ENCODE results near the gene TMEM161B.

The TMEM161B gene

GRCh38 chr5:88287302-88287701 lies 18.7 kb upstream of the TMEM161B start:
- Histone ChIP-seq H3K9ac (ENCODE audit: low read length) (no peak overlapping the region), H4K20me1 (ENCODE audit: low read depth, low read length) (no peaks in the 10 kb centered on the region), H3K36me3 (ENCODE audit: low read length) (peaks cover 17% of the 10 kb centered on the region; the same call in 1 of the 2 replicates), H3K9me2 (replicated peaks; ENCODE audit: insufficient read depth, low read length) (no peaks in the 10 kb centered on the region), H3K27ac (ENCODE audit: low read depth, low read length) (no peak overlapping the region), H3K79me2 (ENCODE audit: insufficient read depth, low read length) (no peaks in the 10 kb centered on the region), H3K9me3 (ENCODE audit: insufficient read depth, low read length) (no peaks in the 10 kb centered on the region), H3F3A (ENCODE audit: insufficient read depth) (no peaks in the 10 kb centered on the region), H3K4me2 (ENCODE audit: low read depth, low read length, poor library complexity, severe bottlenecking) (no peak overlapping the region), H3K27me3 (ENCODE audit: low read length) (no peaks in the 10 kb centered on the region), H3K4me3 (ENCODE audit: insufficient read depth, low read length, poor library complexity, severe bottlenecking) (no peak overlapping the region), H2AFZ (ENCODE audit: low read depth, low read length, severe bottlenecking) (no peak overlapping the region)
- TF ChIP-seq EZH2phosphoT487 (conservative IDR thresholded peaks at IDR 0.05; ENCODE audit: low read length), result no peak
- TF ChIP-seq, protein P1, sequence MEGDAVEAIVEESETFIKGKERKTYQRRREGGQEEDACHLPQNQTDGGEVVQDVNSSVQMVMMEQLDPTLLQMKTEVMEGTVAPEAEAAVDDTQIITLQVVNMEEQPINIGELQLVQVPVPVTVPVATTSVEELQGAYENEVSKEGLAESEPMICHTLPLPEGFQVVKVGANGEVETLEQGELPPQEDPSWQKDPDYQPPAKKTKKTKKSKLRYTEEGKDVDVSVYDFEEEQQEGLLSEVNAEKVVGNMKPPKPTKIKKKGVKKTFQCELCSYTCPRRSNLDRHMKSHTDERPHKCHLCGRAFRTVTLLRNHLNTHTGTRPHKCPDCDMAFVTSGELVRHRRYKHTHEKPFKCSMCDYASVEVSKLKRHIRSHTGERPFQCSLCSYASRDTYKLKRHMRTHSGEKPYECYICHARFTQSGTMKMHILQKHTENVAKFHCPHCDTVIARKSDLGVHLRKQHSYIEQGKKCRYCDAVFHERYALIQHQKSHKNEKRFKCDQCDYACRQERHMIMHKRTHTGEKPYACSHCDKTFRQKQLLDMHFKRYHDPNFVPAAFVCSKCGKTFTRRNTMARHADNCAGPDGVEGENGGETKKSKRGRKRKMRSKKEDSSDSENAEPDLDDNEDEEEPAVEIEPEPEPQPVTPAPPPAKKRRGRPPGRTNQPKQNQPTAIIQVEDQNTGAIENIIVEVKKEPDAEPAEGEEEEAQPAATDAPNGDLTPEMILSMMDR (IDR thresholded peaks at IDR 0.05; ENCODE audit: insufficient read depth, low read length, poor library complexity, severe bottlenecking), result no peak

GRCh38 chr5:88283690-88284089 lies 15.0 kb upstream of the TMEM161B start:
- Histone ChIP-seq H2AFZ (ENCODE audit: low read depth, low read length, severe bottlenecking) (no peak overlapping the region), H3K36me3 (ENCODE audit: low read length) (peaks cover 17% of the 10 kb centered on the region; the same call in 1 of the 2 replicates), H3K9ac (ENCODE audit: low read length) (no peak overlapping the region), H3K27ac (ENCODE audit: low read depth, low read length) (no peak overlapping the region), H3K4me2 (ENCODE audit: low read depth, low read length, poor library complexity, severe bottlenecking) (no peak overlapping the region), H3K4me3 (ENCODE audit: insufficient read depth, low read length, poor library complexity, severe bottlenecking) (no peak overlapping the region), H3F3A (ENCODE audit: insufficient read depth) (no peaks in the 10 kb centered on the region), H3K9me3 (ENCODE audit: insufficient read depth, low read length) (no peaks in the 10 kb centered on the region), H3K9me2 (replicated peaks; ENCODE audit: insufficient read depth, low read length) (no peaks in the 10 kb centered on the region), H3K27me3 (ENCODE audit: low read length) (no peaks in the 10 kb centered on the region), H4K20me1 (ENCODE audit: low read depth, low read length) (no peaks in the 10 kb centered on the region), H3K79me2 (ENCODE audit: insufficient read depth, low read length) (no peaks in the 10 kb centered on the region)
- TF ChIP-seq, protein P1 (IDR thresholded peaks at IDR 0.05; ENCODE audit: insufficient read depth, low read length, poor library complexity, severe bottlenecking), result no peak
- no peak for TF ChIP-seq EZH2phosphoT487 (conservative IDR thresholded peaks at IDR 0.05; ENCODE audit: low read length)

GRCh38 chr5:88281322-88281721 lies 12.7 kb upstream of the TMEM161B start:
- peaks cover 19% of the 10 kb centered on the region for H3K36me3 ChIP-seq (ENCODE audit: low read length)
- H3K4me3 ChIP-seq (ENCODE audit: insufficient read depth, low read length, poor library complexity, severe bottlenecking), result no peak overlapping the region
- no peak overlapping the region for H3K27ac ChIP-seq (ENCODE audit: low read depth, low read length)
- no peaks in the 10 kb centered on the region for H4K20me1 ChIP-seq (ENCODE audit: low read depth, low read length)
- no peaks in the 10 kb centered on the region for H3F3A ChIP-seq (ENCODE audit: insufficient read depth)
- H3K9me2 ChIP-seq (replicated peaks; ENCODE audit: insufficient read depth, low read length), result no peaks in the 10 kb centered on the region
- H3K4me2 ChIP-seq (ENCODE audit: low read depth, low read length, poor library complexity, severe bottlenecking), result no peak overlapping the region
- no peaks in the 10 kb centered on the region for H3K79me2 ChIP-seq (ENCODE audit: insufficient read depth, low read length)
- no peaks in the 10 kb centered on the region for H3K9me3 ChIP-seq (ENCODE audit: insufficient read depth, low read length)
- H2AFZ ChIP-seq (ENCODE audit: low read depth, low read length, severe bottlenecking), result no peak overlapping the region
- H3K9ac ChIP-seq (ENCODE audit: low read length), result no peak overlapping the region
- H3K27me3 ChIP-seq (ENCODE audit: low read length), result no peaks in the 10 kb centered on the region
- TF ChIP-seq EZH2phosphoT487 (conservative IDR thresholded peaks at IDR 0.05; ENCODE audit: low read length), result no peak
- TF ChIP-seq, protein P1 (IDR thresholded peaks at IDR 0.05; ENCODE audit: insufficient read depth, low read length, poor library complexity, severe bottlenecking), result no peak

Measured in SU-DHL-6 (cell line).